ENCODE results near the gene GABARAPL2.
"Not testable (repeated sequence)": the region's sequence is repeated elsewhere in the genome, so short reads cannot be mapped to it uniquely, and the experiment has no call there.

The GABARAPL2 gene

DNA sequence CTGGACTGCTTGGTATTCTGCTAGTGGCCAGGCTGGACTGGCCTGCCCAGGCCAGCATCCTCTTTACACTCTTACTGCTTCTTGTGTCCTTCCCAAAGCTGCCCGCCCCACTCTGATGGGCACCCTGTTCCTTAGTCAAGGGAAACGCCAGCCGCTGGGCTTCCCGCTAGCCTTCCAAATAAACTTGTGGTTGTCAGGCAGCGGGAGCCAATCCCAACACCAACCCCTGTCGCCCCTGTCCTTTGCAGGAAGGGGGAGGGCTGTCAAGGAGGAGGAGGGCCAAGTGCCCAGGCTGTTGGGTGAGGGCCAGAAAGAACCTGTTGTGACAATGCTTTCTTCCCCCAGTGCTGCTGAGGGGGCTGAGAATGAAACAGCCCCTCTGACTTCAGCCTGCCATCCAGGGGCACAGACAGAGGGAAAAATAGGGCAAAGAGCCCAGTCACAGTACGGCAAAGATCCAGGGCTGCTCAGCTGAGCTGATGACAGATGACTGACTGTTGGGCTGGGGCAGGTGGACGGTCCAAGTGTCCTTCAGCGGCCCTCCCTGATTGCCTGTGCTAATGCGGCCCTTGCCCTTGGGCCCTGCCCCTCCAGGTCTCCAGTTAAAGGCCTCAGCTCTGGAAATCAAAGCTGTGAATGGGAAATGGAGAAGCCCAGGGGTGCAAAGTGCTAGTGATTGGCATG, 27.2 kb upstream of the GABARAPL2 start:
- H3K36me3 ChIP-seq (ENCODE audit: insufficient read depth, low read length), result peaks cover 17% of the 10 kb centered on the region
- not testable (repeated sequence) for H3K4me1 ChIP-seq (ENCODE audit: insufficient read depth, low read length); H2AFZ ChIP-seq (ENCODE audit: low read depth, low read length); H3K4me3 ChIP-seq (ENCODE audit: low read length); H3K27me3 ChIP-seq (ENCODE audit: insufficient read depth, low read length); H3K9me3 ChIP-seq (ENCODE audit: low read length)

DNA sequence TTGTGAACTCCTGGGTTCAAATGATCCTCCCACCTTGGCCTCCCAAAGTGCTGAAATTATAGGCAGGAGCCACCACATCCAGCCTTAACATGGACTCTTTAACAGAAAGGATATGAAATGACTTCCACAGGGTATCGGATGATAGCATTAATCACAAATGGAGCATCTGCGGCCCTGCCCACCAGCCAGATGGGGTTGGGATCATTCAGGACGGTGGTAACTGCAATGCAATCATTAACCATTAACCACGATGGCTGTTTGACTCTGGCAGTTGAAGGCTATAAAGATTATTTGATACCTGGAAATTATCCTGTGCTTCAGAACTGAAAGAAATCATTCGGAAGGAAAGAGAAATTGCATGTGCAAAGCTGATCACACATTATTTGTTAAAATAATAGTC, 24.9 kb upstream of the GABARAPL2 start:
- H3K36me3 ChIP-seq (ENCODE audit: insufficient read depth, low read length), result peaks cover 24% of the 10 kb centered on the region
- no peaks in the 10 kb centered on the region for H3K4me1 ChIP-seq (ENCODE audit: insufficient read depth, low read length)
- no peak overlapping the region for H3K4me3 ChIP-seq (ENCODE audit: low read length)
- no peak overlapping the region for H2AFZ ChIP-seq (ENCODE audit: low read depth, low read length)
- no peaks in the 10 kb centered on the region for H3K27me3 ChIP-seq (ENCODE audit: insufficient read depth, low read length)
- H3K9me3 ChIP-seq (ENCODE audit: low read length), result no peaks in the 10 kb centered on the region

DNA sequence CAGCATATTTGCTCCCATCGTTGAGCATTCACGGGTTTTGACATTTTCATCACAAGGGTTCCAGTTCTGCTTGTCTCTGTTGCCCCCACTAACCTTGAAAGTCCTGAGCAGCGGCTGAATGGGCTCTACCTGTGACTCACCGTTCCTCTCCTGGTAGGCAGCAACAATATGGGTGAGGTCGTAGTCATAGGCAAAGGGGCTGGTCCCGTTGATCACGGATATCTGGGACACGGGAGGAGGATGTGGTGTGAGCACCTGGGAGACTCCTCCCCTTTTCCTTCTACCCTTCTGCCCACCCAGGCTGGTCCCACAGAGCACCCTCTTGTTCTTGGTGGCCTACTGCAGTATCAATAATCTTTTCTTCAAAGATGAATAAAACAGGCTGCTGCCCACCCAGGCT, 23.7 kb upstream of the GABARAPL2 start:
- H3K4me1 ChIP-seq (ENCODE audit: insufficient read depth, low read length); H3K4me3 ChIP-seq (ENCODE audit: low read length): not testable (repeated sequence)
- H3K36me3 ChIP-seq (ENCODE audit: insufficient read depth, low read length), result peaks cover 24% of the 10 kb centered on the region

DNA sequence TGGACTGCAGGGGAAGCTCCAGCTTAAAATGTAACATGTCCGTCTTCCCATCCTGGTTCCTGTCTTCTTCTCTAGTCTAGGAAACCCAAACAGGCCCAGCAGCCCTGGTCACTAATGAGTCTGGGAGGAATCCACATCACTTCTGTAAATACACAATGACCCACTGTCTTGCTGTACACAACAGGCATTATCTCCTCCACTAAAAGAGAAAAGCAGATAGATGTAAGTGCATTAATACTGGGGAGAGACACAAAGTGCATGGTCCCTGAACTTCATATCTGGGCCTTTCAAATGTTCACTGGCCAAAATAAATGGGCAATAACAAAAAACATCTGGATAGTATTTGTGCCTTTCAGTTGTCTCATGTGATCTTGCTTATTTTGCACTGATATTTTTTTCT, 20.3 kb upstream of the GABARAPL2 start:
- H3K27me3 ChIP-seq (ENCODE audit: insufficient read depth, low read length); H2AFZ ChIP-seq (ENCODE audit: low read depth, low read length); H3K4me1 ChIP-seq (ENCODE audit: insufficient read depth, low read length); H3K4me3 ChIP-seq (ENCODE audit: low read length); H3K9me3 ChIP-seq (ENCODE audit: low read length): not testable (repeated sequence)
- peaks cover 17% of the 10 kb centered on the region for H3K36me3 ChIP-seq (ENCODE audit: insufficient read depth, low read length)

More for the DNA sequence above, 23.7 kb upstream of the GABARAPL2 start:
- H2AFZ ChIP-seq (ENCODE audit: low read depth, low read length); H3K27me3 ChIP-seq (ENCODE audit: insufficient read depth, low read length); H3K9me3 ChIP-seq (ENCODE audit: low read length): not testable (repeated sequence)

DNA sequence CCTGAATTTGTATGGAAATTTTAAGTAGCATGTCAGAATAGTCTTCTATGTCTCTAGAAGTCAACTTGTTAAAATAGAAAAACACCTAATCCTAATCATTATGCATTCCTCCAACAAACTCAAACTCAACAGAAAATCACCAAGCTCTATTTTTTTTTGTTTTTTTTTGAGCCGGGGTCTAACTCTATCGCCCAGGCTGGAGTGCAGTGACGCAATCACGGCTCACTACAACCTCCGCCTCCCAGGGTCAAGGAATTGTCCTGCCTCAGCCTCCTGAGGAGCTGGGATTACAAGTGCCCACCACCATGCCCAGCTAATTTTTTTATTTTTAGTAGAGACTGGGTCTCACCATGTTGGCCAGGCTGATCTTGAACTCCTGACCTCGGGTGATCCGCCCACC, 19.9 kb upstream of the GABARAPL2 start:
- H3K27me3 ChIP-seq (ENCODE audit: insufficient read depth, low read length), result no peaks in the 10 kb centered on the region
- no peak overlapping the region for H2AFZ ChIP-seq (ENCODE audit: low read depth, low read length)
- H3K4me3 ChIP-seq (ENCODE audit: low read length), result no peak overlapping the region
- H3K9me3 ChIP-seq (ENCODE audit: low read length), result no peaks in the 10 kb centered on the region
- H3K4me1 ChIP-seq (ENCODE audit: insufficient read depth, low read length), result no peaks in the 10 kb centered on the region
- H3K36me3 ChIP-seq (ENCODE audit: insufficient read depth, low read length), result peaks cover 17% of the 10 kb centered on the region

DNA sequence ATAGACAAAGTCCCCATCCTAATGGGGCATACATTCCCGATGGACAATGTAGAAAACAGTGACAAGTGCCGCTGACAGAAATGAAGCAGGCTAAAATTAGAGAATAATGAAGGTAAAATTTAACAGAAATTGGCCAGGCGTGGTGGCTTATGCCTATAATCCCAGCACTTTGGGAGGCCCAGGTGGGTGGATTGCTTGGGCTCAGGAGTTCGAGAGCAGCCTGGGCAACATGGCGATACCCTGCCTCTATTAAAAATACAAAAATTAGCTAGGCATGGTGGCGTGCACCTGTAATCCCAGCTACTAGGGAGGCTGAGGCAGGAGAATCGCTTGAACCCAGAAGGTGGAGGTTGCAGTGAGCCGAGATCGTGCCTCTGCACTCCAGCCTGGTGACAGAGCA, 17.7 kb upstream of the GABARAPL2 start:
- H3K27me3 ChIP-seq (ENCODE audit: insufficient read depth, low read length); H3K9me3 ChIP-seq (ENCODE audit: low read length); H2AFZ ChIP-seq (ENCODE audit: low read depth, low read length); H3K4me3 ChIP-seq (ENCODE audit: low read length); H3K4me1 ChIP-seq (ENCODE audit: insufficient read depth, low read length): not testable (repeated sequence)
- peaks cover 12% of the 10 kb centered on the region for H3K36me3 ChIP-seq (ENCODE audit: insufficient read depth, low read length)

DNA sequence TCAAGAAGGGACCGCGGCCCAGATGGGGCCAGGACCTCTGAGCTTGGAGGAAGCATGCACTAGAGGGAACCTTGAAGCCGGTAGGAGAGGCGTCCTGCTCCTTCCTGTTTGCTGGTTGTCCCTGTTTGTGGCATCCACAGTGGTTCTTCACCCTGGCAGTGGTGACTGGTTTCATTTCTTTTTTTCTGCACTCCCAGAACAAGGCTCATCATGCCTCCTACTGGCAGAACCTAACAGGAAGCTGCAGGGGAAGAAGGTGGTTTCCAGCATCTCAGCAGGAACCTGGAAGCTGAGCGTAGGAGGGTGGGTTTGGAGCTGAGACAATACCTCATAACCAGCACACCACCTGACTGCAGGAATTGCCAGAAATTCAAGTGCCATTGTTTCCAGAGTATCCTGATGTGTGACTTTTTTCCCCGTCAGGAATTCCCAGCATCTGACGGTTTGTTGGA, 15.9 kb upstream of the GABARAPL2 start:
- H3K4me1 ChIP-seq (ENCODE audit: insufficient read depth, low read length), result peaks cover 6% of the 10 kb centered on the region
- no peaks in the 10 kb centered on the region for H3K9me3 ChIP-seq (ENCODE audit: low read length)
- H3K27me3 ChIP-seq (ENCODE audit: insufficient read depth, low read length), result no peaks in the 10 kb centered on the region
- H2AFZ ChIP-seq (ENCODE audit: low read depth, low read length), result no peak overlapping the region
- H3K4me3 ChIP-seq (ENCODE audit: low read length), result no peak overlapping the region
- H3K36me3 ChIP-seq (ENCODE audit: insufficient read depth, low read length), result no peaks in the 10 kb centered on the region

DNA sequence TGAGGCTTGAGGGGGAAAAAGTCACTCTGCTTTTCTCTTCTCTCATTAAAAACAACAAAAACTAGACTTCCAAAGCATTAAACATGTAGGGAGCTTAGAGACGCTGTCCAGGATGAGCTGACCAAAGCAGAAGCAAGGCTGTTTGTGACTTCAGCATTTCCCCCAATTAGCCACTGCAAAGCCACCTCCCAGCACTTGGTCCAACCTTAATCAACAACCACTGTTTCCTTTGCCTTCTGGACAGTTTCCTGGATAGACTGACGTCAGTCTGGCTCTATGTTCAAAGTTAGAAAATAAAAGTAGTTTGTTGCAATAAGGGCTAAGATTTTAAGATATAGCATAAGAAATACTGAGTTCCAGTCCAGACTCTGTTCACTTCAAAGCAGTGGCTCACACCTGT, 13.2 kb upstream of the GABARAPL2 start:
- Histone ChIP-seq H3K4me3 (ENCODE audit: low read length) (no peak overlapping the region), H3K4me1 (ENCODE audit: insufficient read depth, low read length) (peaks cover 14% of the 10 kb centered on the region), H3K36me3 (ENCODE audit: insufficient read depth, low read length) (no peaks in the 10 kb centered on the region), H2AFZ (ENCODE audit: low read depth, low read length) (no peak overlapping the region), H3K9me3 (ENCODE audit: low read length) (no peaks in the 10 kb centered on the region), H3K27me3 (ENCODE audit: insufficient read depth, low read length) (no peaks in the 10 kb centered on the region)

DNA sequence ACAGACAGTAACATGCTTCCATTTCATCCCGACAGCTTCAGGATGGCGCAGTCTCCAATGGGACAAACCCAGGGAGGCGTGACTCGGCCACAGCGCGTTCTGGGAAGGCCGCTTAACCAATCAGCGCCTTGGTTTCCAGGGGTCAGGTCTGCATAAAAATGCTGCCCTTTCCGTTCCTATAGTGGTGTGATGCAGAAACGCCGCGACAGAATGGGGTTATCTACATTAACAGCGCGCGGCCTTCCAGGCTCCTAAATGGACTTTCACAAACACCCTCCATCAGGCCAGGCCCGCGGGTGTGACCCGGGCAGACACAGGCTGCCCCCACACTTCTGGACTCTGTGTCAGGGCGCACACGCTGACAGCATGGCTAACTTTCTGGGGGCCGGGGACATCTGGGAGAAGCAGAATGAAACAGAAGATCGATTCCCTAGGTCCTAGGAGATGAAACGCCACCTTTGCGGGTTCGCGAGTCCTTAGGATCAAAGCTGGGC, 10.9 kb upstream of the GABARAPL2 start:
- Histone ChIP-seq H3K27me3 (ENCODE audit: insufficient read depth, low read length) (no peaks in the 10 kb centered on the region), H3K4me1 (ENCODE audit: insufficient read depth, low read length) (peaks cover 23% of the 10 kb centered on the region), H3K9me3 (ENCODE audit: low read length) (no peaks in the 10 kb centered on the region), H2AFZ (ENCODE audit: low read depth, low read length) (peak overlapping the region; percentile 23), H3K4me3 (ENCODE audit: low read length) (peak overlapping the region; percentile 57), H3K36me3 (ENCODE audit: insufficient read depth, low read length) (no peaks in the 10 kb centered on the region)

DNA sequence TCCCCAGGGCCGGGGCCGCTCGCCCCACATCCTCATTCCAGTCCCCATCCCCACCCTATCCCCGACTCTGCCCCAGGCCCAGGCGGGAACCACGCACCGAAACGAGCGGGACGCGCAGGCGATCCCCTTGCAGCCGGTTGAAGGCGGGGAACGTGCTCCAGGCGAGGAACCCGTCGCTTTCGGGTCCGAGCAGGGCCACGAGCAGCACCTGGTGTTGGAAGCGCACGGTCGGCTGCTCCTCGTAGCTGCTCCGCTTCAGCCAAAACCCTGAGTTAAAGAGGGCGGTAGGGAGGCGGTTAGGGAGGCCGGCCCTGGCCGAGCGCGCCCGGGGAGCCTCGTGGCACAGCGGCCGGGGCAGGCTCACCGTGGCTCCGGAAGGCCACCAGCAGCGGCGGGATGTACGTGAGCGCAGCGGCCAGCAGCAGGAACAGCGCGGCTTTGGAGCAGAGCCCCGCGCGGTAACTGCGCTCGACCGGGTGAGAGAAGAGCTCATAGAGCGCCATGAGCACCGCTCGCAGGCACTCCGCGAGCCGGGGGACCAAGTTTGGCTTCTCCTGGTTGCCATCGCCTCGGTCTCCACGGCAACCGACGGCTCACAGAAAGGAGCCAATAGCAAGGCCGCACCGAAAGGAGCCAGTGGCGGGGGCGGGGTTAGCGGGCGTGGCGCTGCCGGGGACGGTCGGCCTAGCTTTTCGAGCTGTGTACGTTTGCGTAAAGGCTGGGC, 10.3 kb upstream of the GABARAPL2 start, which contains the start of gene TMEM231:
TMEM231 (minus strand) TSS at position 546 of the 724 bp plus-strand sequence; CDS start at position 503, 43 bp downstream.
- Histone ChIP-seq H2AFZ (ENCODE audit: low read depth, low read length) (peak within 1 kb of the TSS; percentile 32), H3K4me3 (ENCODE audit: low read length) (peak within 1 kb of the TSS; percentile 57), H3K36me3 (ENCODE audit: insufficient read depth, low read length) (no peaks in the 10 kb centered on the region), H3K27me3 (ENCODE audit: insufficient read depth, low read length) (no peaks in the 10 kb centered on the region), H3K9me3 (ENCODE audit: low read length) (no peaks in the 10 kb centered on the region), H3K4me1 (ENCODE audit: insufficient read depth, low read length) (peaks cover 23% of the 10 kb centered on the region)

DNA sequence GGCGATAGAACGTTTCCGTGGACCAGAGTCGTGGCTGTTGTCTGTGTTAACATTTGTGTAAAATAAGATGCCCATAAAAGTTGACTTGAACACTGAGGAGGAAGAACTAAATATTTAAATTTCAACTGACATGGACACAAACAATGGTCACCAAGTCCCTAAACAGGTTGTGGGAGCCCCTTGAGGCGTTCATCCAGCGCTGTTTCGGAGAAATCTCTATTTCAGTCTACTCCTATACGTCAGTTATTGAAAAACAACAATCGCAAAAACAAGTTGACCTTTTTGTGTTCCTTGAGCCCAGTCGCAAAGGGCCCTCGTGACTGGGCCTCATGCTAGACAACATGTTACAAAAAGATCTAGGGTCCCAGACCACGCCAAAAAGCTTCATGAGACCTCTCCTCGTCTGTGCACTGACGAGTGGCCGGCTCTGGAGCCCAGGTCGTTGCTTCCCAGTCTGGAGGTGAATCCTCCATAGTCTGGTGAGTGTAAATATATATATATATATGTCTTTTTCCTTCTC, 9.7 kb upstream of the GABARAPL2 start:
- H3K9me3 ChIP-seq (ENCODE audit: low read length), result no peaks in the 10 kb centered on the region
- peaks cover 23% of the 10 kb centered on the region for H3K4me1 ChIP-seq (ENCODE audit: insufficient read depth, low read length)

DNA sequence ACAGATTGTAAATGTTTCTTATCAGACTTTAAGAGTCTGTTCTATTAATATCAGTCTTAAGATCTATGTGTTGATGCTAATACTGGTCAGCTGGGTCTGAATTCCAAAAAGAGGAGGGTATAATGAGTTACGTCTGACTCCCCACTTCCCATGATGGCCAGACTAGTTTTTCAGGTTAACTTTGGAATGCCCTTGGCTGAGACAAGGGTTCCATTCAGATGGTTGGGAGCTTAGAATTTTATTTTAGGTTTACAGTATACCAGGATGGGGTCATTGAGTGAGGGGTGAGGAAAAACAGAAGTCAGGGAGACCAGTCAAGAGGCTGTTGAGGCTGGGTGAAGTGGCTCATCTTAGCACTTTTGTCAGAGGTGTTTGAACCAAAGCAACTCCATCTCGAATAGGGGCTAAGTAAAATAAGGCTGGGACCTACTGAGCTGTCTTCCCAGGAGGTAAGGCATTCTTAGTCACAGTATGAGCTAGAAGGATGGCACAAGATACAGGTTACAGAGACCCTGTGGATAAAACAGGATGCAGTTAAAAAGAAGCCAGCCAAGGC, 7.3 kb upstream of the GABARAPL2 start:
- Histone ChIP-seq H3K4me3 (ENCODE audit: low read length) (no peak overlapping the region), H3K9me3 (ENCODE audit: low read length) (no peaks in the 10 kb centered on the region)

More for the DNA sequence above, 9.7 kb upstream of the GABARAPL2 start:
- peak overlapping the region; percentile 57 for H3K4me3 ChIP-seq (ENCODE audit: low read length)
- no peaks in the 10 kb centered on the region for H3K36me3 ChIP-seq (ENCODE audit: insufficient read depth, low read length)
- no peaks in the 10 kb centered on the region for H3K27me3 ChIP-seq (ENCODE audit: insufficient read depth, low read length)
- peak overlapping the region; percentile 32 for H2AFZ ChIP-seq (ENCODE audit: low read depth, low read length)

More for the DNA sequence above, 7.3 kb upstream of the GABARAPL2 start:
- H3K36me3 ChIP-seq (ENCODE audit: insufficient read depth, low read length), result no peaks in the 10 kb centered on the region
- H3K27me3 ChIP-seq (ENCODE audit: insufficient read depth, low read length), result no peaks in the 10 kb centered on the region
- H3K4me1 ChIP-seq (ENCODE audit: insufficient read depth, low read length), result peaks cover 23% of the 10 kb centered on the region
- H2AFZ ChIP-seq (ENCODE audit: low read depth, low read length), result no peak overlapping the region
